HG03354 (cell line): ENCODE data around the gene ZAP70.

Source experiments
- ATAC-seq: cut with Tn5 transposase; IDR thresholded peaks from one replicate; pipeline ENCODE4 v1.9.1; 2021; ENCODE audit warnings: mild to moderate bottlenecking; ENCODE audit not compliant: unreplicated experiment, poor library complexity, severe bottlenecking

The ZAP70 gene

GRCh38 chr2:97743913-97744312 is 30.5 kb downstream of the ZAP70 start:
- ATAC-seq: no peak

GRCh38 chr2:97745474-97746174 is 32.2 kb downstream of the ZAP70 start:
- no peak for ATAC-seq

GRCh38 chr2:97747285-97747684 is 33.9 kb downstream of the ZAP70 start:
- no peak for ATAC-seq

GRCh38 chr2:97747716-97748115 is 34.3 kb downstream of the ZAP70 start:
- ATAC-seq: no peak

DNA sequence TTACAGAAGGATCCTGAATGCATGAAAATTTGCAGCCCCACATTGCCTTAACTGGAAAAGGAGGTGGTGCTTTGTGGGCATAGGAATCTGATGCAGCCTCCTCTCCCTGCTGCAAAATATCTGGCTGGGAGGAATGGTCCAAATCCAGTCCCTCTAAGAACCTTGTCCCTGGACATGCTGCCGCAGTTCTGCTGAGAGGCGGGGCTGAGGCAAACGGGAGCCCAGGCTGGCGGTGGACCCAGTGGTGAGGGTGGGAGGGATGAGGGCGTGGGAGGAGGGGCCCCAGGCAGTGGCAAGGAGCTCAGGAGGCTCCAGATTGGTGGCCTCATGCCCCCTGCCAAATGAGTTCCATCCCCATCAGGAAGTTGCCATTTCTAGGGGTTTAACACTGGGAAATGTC is 36.2 kb downstream of the ZAP70 start:
- no peak for ATAC-seq

DNA sequence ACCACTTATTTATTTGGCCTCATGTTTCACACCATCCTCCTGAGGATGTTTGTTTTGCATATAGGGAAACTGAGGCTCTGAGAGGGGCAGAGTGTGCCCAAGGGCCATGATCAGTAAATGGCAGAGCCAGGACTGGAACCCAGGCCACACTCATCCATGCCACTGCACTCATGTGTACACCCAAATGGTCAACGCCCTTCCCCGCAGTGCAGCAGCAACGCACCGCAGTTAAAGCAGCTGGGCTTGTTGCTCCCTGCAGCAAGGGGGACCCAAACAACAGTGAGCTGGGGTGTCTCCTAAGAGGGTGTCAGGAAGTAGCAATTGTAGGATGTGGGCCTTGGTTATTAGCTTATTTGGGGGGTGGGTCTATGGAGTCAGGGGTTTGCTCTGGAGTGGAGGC is 36.6 kb downstream of the ZAP70 start:
- ATAC-seq: no peak

DNA sequence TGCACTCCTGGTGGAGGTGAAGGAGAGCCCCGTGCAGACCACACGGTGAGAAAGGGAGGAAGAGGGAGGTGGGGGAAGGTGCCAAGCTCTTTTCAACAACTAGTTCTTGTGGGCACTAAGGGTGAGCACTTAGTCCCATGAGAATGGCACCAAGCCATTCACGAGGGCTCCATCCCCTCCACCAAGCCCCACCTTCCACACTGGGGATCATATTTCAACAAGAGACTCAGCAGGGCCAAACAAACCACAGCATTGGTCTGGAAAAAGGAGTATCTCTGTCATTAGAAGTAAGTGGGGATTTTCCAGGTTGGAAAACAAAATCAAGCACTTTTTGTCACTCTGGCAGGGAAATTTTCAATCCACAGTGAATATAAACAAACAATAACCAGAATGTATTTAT is 38.4 kb downstream of the ZAP70 start:
- ATAC-seq: no peak

GRCh38 chr2:97752342-97753334 is 39.3 kb downstream of the ZAP70 start:
- ATAC-seq: no peak

- no peak for ATAC-seq
These were observed 41.4 kb downstream of the ZAP70 start for GRCh38 chr2:97754690-97755346.

- ATAC-seq: no peak
These were observed 42.1 kb downstream of the ZAP70 start for GRCh38 chr2:97755491-97755890.

DNA sequence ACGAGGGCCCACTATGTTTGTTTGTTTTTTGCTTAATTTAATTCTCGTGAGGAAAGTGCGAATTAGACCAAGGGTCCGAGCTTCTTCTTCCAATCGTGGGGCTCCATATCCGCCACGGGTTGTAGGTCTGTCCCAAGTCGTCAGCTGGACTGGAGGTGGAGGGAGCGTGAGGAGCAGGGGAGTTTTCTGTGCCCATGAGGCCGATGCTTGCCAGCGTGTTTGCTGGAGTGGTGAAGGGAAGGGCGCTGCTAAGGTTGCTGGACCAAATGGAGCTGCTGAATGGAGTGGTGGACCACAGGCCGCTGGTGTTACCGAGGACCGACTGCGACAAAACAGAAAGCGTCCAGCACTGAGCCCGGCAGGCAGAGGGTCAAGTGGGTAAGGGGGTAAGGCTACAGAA is 43.7 kb downstream of the ZAP70 start:
- ATAC-seq: no peak

- ATAC-seq: no peak
These were observed 44.8 kb downstream of the ZAP70 start for GRCh38 chr2:97758131-97758705.

- ATAC-seq: no peak
These were observed 46.5 kb downstream of the ZAP70 start for GRCh38 chr2:97759727-97760407.

- ATAC-seq: no peak
These were observed 47.2 kb downstream of the ZAP70 start for GRCh38 chr2:97760480-97761049.

- no peak for ATAC-seq
These were observed 47.8 kb downstream of the ZAP70 start for GRCh38 chr2:97761192-97761591.

GRCh38 chr2:97763176-97763845 is 49.9 kb downstream of the ZAP70 start:
- no peak for ATAC-seq

GRCh38 chr2:97764559-97765263 is 51.3 kb downstream of the ZAP70 start:
- ATAC-seq: no peak

GRCh38 chr2:97765933-97766332 is 52.6 kb downstream of the ZAP70 start:
- ATAC-seq: no peak
